GM18861 (cell line): ENCODE data around the gene C2CD5.
"Not testable (repeated sequence)": the region's sequence is repeated elsewhere in the genome, so short reads cannot be mapped to it uniquely, and the experiment has no call there.

Experiments used
- ATAC-seq: cut with Tn5 transposase; IDR thresholded peaks from one replicate; pipeline ENCODE4 v1.9.1; 2021; ENCODE audit not compliant: unreplicated experiment

The C2CD5 gene

GRCh38 chr12:22536971-22537544 lies 7.3 kb downstream of the C2CD5 start:
- ATAC-seq = no peak

GRCh38 chr12:22536346-22536945 lies 7.9 kb downstream of the C2CD5 start:
- ATAC-seq = no peak

- ATAC-seq = no peak
These were observed 8.9 kb downstream of the C2CD5 start for GRCh38 chr12:22535478-22535877.

GRCh38 chr12:22535038-22535437 lies 9.3 kb downstream of the C2CD5 start:
- ATAC-seq = no peak

GRCh38 chr12:22533155-22533554 lies 11.2 kb downstream of the C2CD5 start:
- ATAC-seq = no peak

- no peak for ATAC-seq
These were observed 12.0 kb downstream of the C2CD5 start for GRCh38 chr12:22532317-22532716.

GRCh38 chr12:22531205-22531604 lies 13.1 kb downstream of the C2CD5 start:
- ATAC-seq = no peak

GRCh38 chr12:22529281-22530060 lies 14.9 kb downstream of the C2CD5 start:
- ATAC-seq = peak; percentile 88

- no peak for ATAC-seq
These were observed 16.3 kb downstream of the C2CD5 start for GRCh38 chr12:22527999-22528398.

- ATAC-seq = no peak
These were observed 17.5 kb downstream of the C2CD5 start for GRCh38 chr12:22526836-22527235.

GRCh38 chr12:22525426-22525825 lies 18.9 kb downstream of the C2CD5 start:
- ATAC-seq = no peak

- ATAC-seq = no peak
These were observed 25.3 kb downstream of the C2CD5 start for GRCh38 chr12:22518998-22519397.

GRCh38 chr12:22518060-22518719 lies 26.2 kb downstream of the C2CD5 start:
- ATAC-seq = no peak

GRCh38 chr12:22514875-22515274 lies 29.5 kb downstream of the C2CD5 start:
- no peak for ATAC-seq

- no peak for ATAC-seq
These were observed 38.5 kb downstream of the C2CD5 start for GRCh38 chr12:22505826-22506225.

GRCh38 chr12:22500100-22500499 lies 44.2 kb downstream of the C2CD5 start:
- no peak for ATAC-seq

GRCh38 chr12:22499445-22499844 lies 44.9 kb downstream of the C2CD5 start:
- no peak for ATAC-seq

- no peak for ATAC-seq
These were observed 50.0 kb downstream of the C2CD5 start for GRCh38 chr12:22494319-22494718.

GRCh38 chr12:22491034-22491433 lies 53.3 kb downstream of the C2CD5 start:
- no peak for ATAC-seq

- no peak for ATAC-seq
These were observed 55.9 kb downstream of the C2CD5 start for GRCh38 chr12:22488478-22488877.

- ATAC-seq = not testable (repeated sequence)
These were observed 56.7 kb downstream of the C2CD5 start for GRCh38 chr12:22487683-22488082.
